CD4-positive, alpha-beta T cell treated with Interleukin-17A for 4 hours (primary cell): ENCODE measurements around the gene PHACTR4.
"Not testable (repeated sequence)": the region's sequence is repeated elsewhere in the genome, so short reads cannot be mapped to it uniquely, and the experiment has no call there.

Experiments
- DNase-seq: peaks from one replicate; pipeline ENCODE4 v3.0.0-alpha.2; 2020; ENCODE audit warnings: mixed read lengths

Gene PHACTR4

GRCh38 chr1:28437924-28438699, 68.6 kb downstream of the PHACTR4 start:
- peak; percentile 33 for DNase-seq

- no peak for DNase-seq
These were observed 69.8 kb downstream of the PHACTR4 start for GRCh38 chr1:28439320-28439719.

GRCh38 chr1:28441674-28442073, 72.1 kb downstream of the PHACTR4 start:
- DNase-seq: no peak

GRCh38 chr1:28443550-28443949, 74.0 kb downstream of the PHACTR4 start:
- no peak for DNase-seq

GRCh38 chr1:28447679-28448078, 78.1 kb downstream of the PHACTR4 start:
- no peak for DNase-seq

- DNase-seq: not testable (repeated sequence)
These were observed 78.6 kb downstream of the PHACTR4 start for GRCh38 chr1:28448094-28448611.

- DNase-seq: peak; percentile 30
These were observed 80.4 kb downstream of the PHACTR4 start for GRCh38 chr1:28449904-28450303.

GRCh38 chr1:28450561-28450960, 81.0 kb downstream of the PHACTR4 start:
- no peak for DNase-seq

GRCh38 chr1:28451011-28451410, 81.5 kb downstream of the PHACTR4 start:
- DNase-seq: no peak

GRCh38 chr1:28456078-28456477, 86.5 kb downstream of the PHACTR4 start:
- DNase-seq: no peak

GRCh38 chr1:28457678-28458077, 88.1 kb downstream of the PHACTR4 start:
- DNase-seq: no peak

GRCh38 chr1:28458237-28459228, 89.0 kb downstream of the PHACTR4 start:
- DNase-seq: no peak

GRCh38 chr1:28466226-28466778, 96.8 kb downstream of the PHACTR4 start:
- no peak for DNase-seq

- DNase-seq: no peak
These were observed 100.6 kb downstream of the PHACTR4 start for GRCh38 chr1:28470146-28470545.

GRCh38 chr1:28479497-28479896, 110.0 kb downstream of the PHACTR4 start:
- DNase-seq: not testable (repeated sequence)

GRCh38 chr1:28480308-28480707, 110.8 kb downstream of the PHACTR4 start:
- DNase-seq: no peak

- DNase-seq: no peak
These were observed 112.6 kb downstream of the PHACTR4 start for GRCh38 chr1:28482138-28482537.

GRCh38 chr1:28482702-28483101, 113.2 kb downstream of the PHACTR4 start:
- no peak for DNase-seq

- no peak for DNase-seq
These were observed 125.2 kb downstream of the PHACTR4 start for GRCh38 chr1:28494737-28495136.

- DNase-seq: no peak
These were observed 130.0 kb downstream of the PHACTR4 start for GRCh38 chr1:28499553-28499952.

GRCh38 chr1:28501925-28502324, 132.4 kb downstream of the PHACTR4 start:
- DNase-seq: no peak

GRCh38 chr1:28503117-28503516, 133.6 kb downstream of the PHACTR4 start:
- DNase-seq: no peak
